ENCODE results near the gene PICALM.
A peak's percentile ranks its signal among the peaks of the same experiment; 100 is the strongest.

The PICALM gene

DNA sequence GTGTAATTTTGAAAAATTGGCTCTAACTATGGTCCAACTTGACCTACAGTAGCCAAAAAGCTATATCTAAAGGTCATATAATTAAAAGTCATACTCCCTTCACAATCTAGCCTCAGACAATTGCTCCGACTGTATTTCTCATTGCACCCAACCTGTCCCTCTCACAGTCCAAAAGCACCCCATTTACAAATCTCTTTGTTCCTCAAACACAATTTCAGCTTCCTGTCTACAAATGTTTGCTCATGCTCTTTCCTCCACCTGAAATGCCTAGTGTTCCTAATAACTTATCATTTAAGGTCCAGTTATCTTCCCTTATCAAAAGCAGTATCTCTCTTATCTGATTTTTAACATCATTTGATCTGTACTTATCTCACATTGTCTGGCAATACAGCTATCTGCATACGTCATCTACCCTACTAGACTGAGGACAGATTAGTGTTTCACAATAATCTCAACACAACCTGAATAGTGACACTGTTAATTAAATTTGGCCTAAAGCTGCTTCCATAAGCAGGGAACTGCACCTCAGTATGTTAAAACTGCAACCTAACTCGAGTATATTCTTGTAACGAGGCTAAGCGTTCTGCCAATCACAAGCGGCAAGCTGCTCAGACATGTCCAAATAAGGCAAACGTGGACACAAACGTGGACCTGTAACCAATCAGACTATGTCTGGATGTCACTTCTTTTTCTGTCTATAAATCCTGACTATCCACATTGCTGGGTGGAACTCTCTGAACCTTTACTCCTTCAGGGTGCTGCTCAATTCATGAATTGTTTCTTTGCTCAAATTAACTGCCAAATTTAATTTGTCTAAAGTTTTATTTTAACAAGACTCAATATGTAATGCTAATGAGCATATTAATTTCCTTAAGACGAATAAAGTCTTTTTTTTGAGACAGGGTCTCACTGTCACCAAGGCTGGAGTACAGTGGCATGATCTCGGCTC is 15.9 kb downstream of the PICALM start:
- FAIRE-seq, result no peak
- DNase-seq (ENCODE audit: insufficient read length, low spot score), result no peak

DNA sequence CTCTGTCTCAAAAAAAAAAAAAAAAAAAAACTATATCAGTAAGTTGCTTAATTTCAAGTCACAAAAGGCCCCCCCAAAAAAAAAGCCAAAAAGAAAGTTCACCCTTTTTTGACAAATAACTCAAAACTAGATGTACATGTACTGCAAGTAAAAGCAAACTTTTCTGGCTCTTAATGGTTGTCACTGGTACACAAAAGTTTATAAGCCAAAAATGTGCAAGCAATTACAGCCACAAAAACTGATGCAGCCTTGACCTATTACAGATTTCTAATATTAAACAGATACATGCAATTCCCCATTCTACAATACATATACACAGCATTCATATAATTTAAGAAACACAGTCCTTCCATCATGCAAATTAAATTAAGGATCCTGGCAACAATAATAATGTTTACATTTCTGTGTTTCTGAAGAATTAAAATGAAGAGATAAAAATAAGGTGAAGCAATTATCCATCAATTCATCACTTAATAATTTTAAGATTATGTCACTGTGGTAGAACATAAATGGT is 18.6 kb downstream of the PICALM start:
- DNase-seq (ENCODE audit: insufficient read length, low spot score) (no peak), FAIRE-seq (no peak)

DNA sequence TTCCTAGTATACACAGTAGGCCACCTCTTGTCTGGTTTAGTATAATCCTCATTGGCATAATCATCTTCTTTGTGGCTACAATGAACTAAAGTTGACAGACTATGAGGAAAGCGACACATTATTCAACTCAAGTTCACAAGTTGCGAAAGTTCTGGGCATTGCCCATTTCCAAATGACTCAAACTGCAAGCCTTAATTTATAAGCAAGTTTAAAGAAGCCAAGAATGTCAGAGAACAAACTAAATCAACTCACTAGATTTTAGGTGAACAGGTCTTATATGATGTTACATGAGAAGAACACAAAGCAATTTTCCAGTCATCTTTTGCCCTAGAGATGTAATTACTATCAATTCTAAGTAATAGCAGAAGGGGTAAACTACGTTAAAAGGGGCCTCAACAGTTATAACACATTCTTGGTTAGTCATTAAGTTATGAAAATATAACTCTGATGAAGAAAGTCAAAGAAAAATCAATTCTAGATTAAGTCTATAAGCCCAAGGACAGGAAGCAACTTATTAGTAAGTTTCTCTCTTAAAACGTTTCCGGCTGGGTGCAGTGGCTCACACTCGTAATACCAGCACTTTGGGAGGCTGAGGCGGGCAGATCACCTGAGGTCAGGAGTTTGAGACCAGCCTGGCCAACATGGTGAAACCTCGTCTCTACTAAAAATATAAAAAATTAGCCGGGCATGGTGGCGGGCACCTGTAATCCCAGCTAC is 21.5 kb downstream of the PICALM start:
- DNase-seq (ENCODE audit: insufficient read length, low spot score) (no peak), FAIRE-seq (peak; percentile 87)

DNA sequence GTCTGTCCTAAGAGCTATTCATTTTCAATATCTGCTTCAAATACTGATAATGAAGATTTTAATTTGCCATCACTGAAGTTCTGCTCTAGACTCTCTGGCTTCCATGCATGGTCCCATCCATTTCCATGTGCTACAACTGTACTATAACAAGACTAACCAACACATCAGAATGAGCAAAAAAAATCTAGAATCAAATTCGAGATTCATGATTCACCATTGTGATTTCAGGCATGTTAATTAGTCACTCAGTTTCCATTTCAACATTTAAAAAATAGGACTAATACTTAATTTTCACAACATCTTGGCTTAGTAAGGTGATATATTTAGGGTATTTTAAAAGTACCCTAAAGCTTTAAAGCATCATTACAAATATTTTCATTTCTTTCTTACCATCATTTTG is 22.8 kb downstream of the PICALM start:
- DNase-seq (ENCODE audit: insufficient read length, low spot score) (no peak), FAIRE-seq (peak; percentile 23)

DNA sequence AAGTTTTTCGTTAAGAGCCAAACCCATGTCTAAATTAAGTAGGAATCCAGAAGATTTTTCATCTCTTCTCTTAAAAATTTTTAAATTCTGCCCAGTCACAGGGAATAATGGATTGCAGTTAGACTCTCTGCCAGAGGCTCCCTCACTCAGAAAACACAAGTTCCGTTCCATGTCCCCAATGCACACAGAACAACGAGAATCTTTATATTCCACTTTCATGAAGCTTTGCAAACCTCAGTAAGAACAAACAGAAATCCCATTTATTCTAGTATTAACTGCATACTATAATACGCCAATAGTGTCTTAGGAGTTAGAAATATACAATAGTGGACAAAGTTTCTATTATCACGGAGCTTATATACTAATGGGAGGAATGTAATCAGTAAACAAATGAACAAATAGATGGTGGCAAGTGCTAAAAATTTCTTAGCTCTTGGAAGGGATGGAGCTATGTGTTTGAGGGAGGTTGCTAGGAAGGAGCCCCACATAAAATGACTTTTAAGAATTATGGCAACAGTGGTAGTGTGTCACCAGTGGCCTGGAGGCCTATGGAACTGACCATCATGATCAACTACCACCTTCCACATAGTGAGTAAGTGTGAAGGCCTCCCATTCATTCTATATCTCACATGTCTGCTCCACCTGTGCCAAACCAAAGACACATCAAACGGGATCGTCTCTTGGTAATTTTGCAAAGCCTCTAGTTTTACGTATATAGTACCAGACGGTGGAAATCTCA is 24.9 kb downstream of the PICALM start:
- no peak for DNase-seq (ENCODE audit: insufficient read length, low spot score)
- FAIRE-seq, result peak; percentile 54

DNA sequence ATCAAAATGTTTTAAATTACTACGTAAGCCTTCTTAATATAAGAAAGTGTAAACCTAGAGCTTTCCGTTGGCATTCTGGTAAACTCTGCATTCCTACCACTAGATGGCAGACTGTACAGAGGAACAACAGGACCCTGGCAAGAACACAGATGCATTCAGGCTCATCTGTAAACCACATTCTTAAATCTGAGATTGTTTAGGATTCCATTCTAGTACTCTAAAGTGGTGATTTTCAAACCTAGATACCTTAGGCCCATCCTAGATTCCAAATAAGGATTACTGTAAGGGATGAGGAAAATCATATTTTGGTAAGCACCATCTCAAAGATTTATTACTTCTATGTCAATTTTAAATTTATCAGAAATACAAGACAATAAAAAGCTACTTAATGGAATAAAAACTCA is 26.9 kb downstream of the PICALM start:
- DNase-seq (ENCODE audit: insufficient read length, low spot score) (peak; percentile 33), FAIRE-seq (peak; percentile 97)

- DNase-seq (ENCODE audit: insufficient read length, low spot score) (no peak), FAIRE-seq (peak; percentile 58)
These were observed 27.7 kb downstream of the PICALM start for GRCh38 chr11:86040919-86041850.

DNA sequence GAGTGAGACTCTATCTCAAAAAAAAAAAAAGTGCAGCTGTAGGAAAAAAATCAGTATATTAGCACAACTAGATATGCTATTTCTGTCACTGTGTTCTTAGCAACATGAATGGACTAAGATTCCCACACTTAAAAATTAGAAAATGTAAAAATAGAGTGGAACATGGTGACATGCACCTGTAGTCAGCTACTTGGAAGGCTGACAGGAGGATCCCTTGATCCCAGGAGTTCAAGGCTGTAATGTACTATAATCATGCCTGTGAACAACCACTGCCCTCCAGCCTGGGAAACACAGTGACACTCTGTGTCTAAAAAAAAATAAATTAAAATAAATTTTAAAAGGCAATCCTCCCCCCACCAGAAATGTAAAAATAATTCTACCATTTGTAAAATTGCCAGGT is 29.8 kb downstream of the PICALM start:
- FAIRE-seq, result no peak
- DNase-seq (ENCODE audit: insufficient read length, low spot score), result no peak

- DNase-seq (ENCODE audit: insufficient read length, low spot score) (no peak), FAIRE-seq (no peak)
These were observed 31.1 kb downstream of the PICALM start for GRCh38 chr11:86037743-86038142.

- DNase-seq (ENCODE audit: insufficient read length, low spot score), result no peak
- FAIRE-seq, result no peak
These were observed 33.0 kb downstream of the PICALM start for GRCh38 chr11:86035920-86036319.

- FAIRE-seq, result no peak
- no peak for DNase-seq (ENCODE audit: insufficient read length, low spot score)
These were observed 33.7 kb downstream of the PICALM start for GRCh38 chr11:86035164-86035563.

DNA sequence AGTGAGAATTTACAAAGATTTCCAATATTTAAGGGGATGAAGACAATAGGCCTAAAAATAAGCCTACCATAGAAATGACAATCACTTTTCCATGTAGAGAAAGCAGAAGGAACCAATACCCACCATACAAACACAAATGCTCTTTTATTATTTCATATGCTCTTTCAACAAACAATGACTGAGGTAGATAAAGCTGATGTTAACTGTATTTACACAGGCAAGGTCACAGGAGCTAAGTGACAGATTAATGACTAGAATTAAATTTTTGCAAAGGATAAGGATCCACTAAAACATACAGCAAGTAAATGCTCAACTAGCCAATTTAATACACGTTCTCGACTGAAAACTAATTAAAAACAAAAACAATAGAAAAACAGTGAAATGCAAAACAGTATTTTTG is 34.2 kb downstream of the PICALM start:
- no peak for FAIRE-seq
- no peak for DNase-seq (ENCODE audit: insufficient read length, low spot score)

GRCh38 chr11:86021377-86021776 is 47.5 kb downstream of the PICALM start:
- DNase-seq (ENCODE audit: insufficient read length, low spot score) (no peak), FAIRE-seq (peak; percentile 61)

GRCh38 chr11:86018249-86018648 is 50.6 kb downstream of the PICALM start:
- DNase-seq (ENCODE audit: insufficient read length, low spot score) (no peak), FAIRE-seq (no peak)

- FAIRE-seq (no peak), DNase-seq (ENCODE audit: insufficient read length, low spot score) (no peak)
These were observed 52.4 kb downstream of the PICALM start for GRCh38 chr11:86016451-86016850.

- FAIRE-seq (no peak), DNase-seq (ENCODE audit: insufficient read length, low spot score) (no peak)
These were observed 53.2 kb downstream of the PICALM start for GRCh38 chr11:86015699-86016098.

- FAIRE-seq (no peak), DNase-seq (ENCODE audit: insufficient read length, low spot score) (no peak)
These were observed 54.7 kb downstream of the PICALM start for GRCh38 chr11:86014221-86014620.

DNA sequence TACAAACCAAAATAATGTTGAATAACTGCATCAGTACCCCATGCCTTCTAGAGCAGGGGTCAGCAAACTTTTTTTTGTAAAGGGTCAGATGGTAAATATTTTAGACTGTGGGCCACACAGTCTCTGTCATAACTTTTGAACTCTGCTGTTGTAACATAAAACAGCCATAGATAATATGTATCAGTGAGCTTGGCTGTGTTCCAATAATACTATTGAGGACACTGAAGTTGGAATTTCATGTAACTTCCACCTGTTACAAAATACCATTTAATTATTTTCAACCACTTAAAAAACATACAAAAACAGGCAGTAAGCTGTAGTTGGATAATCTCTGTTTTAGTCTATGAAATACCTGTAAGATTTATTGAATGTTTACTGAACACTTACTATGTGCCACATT is 55.2 kb downstream of the PICALM start:
- FAIRE-seq, result no peak

GRCh38 chr11:86011175-86011574 is 57.7 kb downstream of the PICALM start:
- FAIRE-seq (no peak), DNase-seq (ENCODE audit: insufficient read length, low spot score) (no peak)

More for the DNA sequence above, 55.2 kb downstream of the PICALM start:
- no peak for DNase-seq (ENCODE audit: insufficient read length, low spot score)

GRCh38 chr11:86003654-86004053 is 65.2 kb downstream of the PICALM start:
- no peak for FAIRE-seq
- no peak for DNase-seq (ENCODE audit: insufficient read length, low spot score)

Data from GM19239 (cell line).